Naive thymus-derived CD8-positive, alpha-beta T cell (primary cell): ENCODE data around the gene DNAH8. TPM values are rescaled to one million over a fixed set of nuclear protein-coding genes. Genes with fewer than 3 reads are reported as not detected.

ENCODE experiments used
- ATAC-seq, 2 donors: fragments of 150-1000 bp; cut with Tn5 transposase in 1 of 2; sonication (Bioruptor Pico), chemical (Tn5 transposase) in 1 of 2; 1 replicate in 1 of 2; 2 replicates in 1 of 2; pipeline ENCODE4 v1.10.0; 2021; ENCODE audit warnings: mild to moderate bottlenecking in 2 of 2, moderate library complexity in 2 of 2
- POLR2A ChIA-PET: fragments of 350-600 bp; sonication (Branson Sonifier 250); formaldehyde crosslinking; loops from one replicate; lab custom pipeline; 2021; ENCODE audit warnings: antibody characterized with exemption; lab: Charles Lee
- DNase-seq, 10 donors: peaks; one replicate each; pipeline versions ENCODE4 v3.0.0 to v3.0.0-alpha.2; 2020 to 2022
- H3K27ac Mint-ChIP-seq, 10 donors: one replicate each; pipeline ENCODE4 v1.8.0; 2020 to 2022; ENCODE audit warnings: mild to moderate bottlenecking in 10 of 10, mixed read lengths in 10 of 10, moderate library complexity in 4 of 10, inconsistent platforms in 1 of 10
- H3K27me3 Mint-ChIP-seq, 5 donors: one replicate each; pipeline ENCODE4 v1.8.0; 2021 to 2022; ENCODE audit warnings: mixed read lengths in 5 of 5
- H3K36me3 Mint-ChIP-seq, 3 donors: one replicate each; pipeline ENCODE4 v1.8.0; 2020 to 2022; ENCODE audit warnings: mixed read lengths in 3 of 3, mild to moderate bottlenecking in 2 of 3, inconsistent platforms in 1 of 3
- H3K4me1 Mint-ChIP-seq, 4 donors: one replicate each; pipeline ENCODE4 v1.8.0; 2021 to 2022; ENCODE audit warnings: mixed read lengths in 4 of 4
- H3K4me3 Mint-ChIP-seq, 10 donors: one replicate each; pipeline ENCODE4 v1.8.0; 2020 to 2022; ENCODE audit warnings: mild to moderate bottlenecking in 10 of 10, mixed read lengths in 10 of 10, moderate library complexity in 6 of 10, inconsistent platforms in 1 of 10
- H3K9me3 Mint-ChIP-seq, 9 donors: one replicate each; pipeline ENCODE4 v1.8.0; 2020 to 2022; ENCODE audit warnings: mixed read lengths in 9 of 9, mild to moderate bottlenecking in 3 of 9, inconsistent platforms in 1 of 9, moderate library complexity in 1 of 9
- polyA plus RNA-seq, 3 donors: library from polyadenylated mRNA; unstranded; fragments of 300-500 nt; fragmentation: Illumina TruSeq; gene quantifications; one replicate each; pipeline ENCODE4 v1.2.3, GENCODE V29; 2021
- total RNA-seq, 8 experiments: library from RNA in 2 of 8; stranded (reverse) in 2 of 8; gene quantifications; one replicate each; pipeline ENCODE4 v1.2.3 and lab custom pipeline; 2021 to 2026

Gene DNAH8
- total and polyA plus RNA-seq, 5 experiments from 2014 or later, result not detected

- Mint-ChIP-seq H3K9me3 (no peaks in the 10 kb centered on the region), H3K27me3 (peaks cover 0 to 8% (median 2%) of the 10 kb centered on the region in 5 donors), H3K36me3 (no peaks in the 10 kb centered on the region), H3K4me1 (no peaks in the 10 kb centered on the region), H3K27ac (no peak overlapping the region), H3K4me3 (no peak overlapping the region)
- DNase-seq (no peak), ATAC-seq (no peak)
- POLR2A ChIA-PET, result no interaction called here
Observed at GRCh38 chr6:38836585-38836984, 121.5 kb downstream of the DNAH8 start.

GRCh38 chr6:38837101-38837500 is 122.0 kb downstream of the DNAH8 start:
- Mint-ChIP-seq H3K9me3 (no peaks in the 10 kb centered on the region), H3K27me3 (peaks cover 0 to 8% (median 5%) of the 10 kb centered on the region in 5 donors), H3K36me3 (no peaks in the 10 kb centered on the region), H3K27ac (no peak overlapping the region), H3K4me1 (no peaks in the 10 kb centered on the region), H3K4me3 (no peak overlapping the region)
- POLR2A ChIA-PET, result no interaction called here
- DNase-seq, result no peak
- ATAC-seq, result no peak

- POLR2A ChIA-PET, result no interaction called here
- DNase-seq (no peak), ATAC-seq (no peak)
- Mint-ChIP-seq H3K4me1 (no peaks in the 10 kb centered on the region), H3K36me3 (no peaks in the 10 kb centered on the region), H3K4me3 (no peak overlapping the region), H3K27ac (no peak overlapping the region), H3K27me3 (peaks cover 0 to 11% (median 6%) of the 10 kb centered on the region in 5 donors), H3K9me3 (no peaks in the 10 kb centered on the region)
Observed at GRCh38 chr6:38843798-38844197, 128.7 kb downstream of the DNAH8 start.

DNA sequence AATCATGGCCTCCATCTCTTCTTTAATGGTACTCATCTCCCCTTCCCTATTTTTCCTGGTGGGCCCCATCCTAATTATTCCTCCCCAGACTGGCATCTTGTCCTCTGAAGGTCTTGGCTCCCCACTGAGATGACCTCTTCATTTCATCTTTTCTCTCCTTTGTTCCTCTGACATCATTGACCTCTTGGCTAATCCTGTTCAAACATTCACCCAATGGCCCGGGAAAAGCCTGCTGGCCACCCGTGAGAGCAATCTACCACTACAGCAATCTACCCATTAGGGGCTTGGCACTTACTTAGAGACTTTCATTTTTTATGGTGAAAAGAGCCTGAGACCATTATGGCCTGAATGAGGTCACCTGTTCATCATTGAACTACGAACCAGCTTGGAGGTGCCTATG is 130.8 kb downstream of the DNAH8 start:
- Mint-ChIP-seq H3K4me1 (no peaks in the 10 kb centered on the region), H3K36me3 (no peaks in the 10 kb centered on the region), H3K9me3 (no peaks in the 10 kb centered on the region), H3K27ac (no peak overlapping the region), H3K27me3 (peaks cover 0 to 15% (median 7%) of the 10 kb centered on the region in 5 donors), H3K4me3 (no peak overlapping the region)
- DNase-seq, result no peak
- no peak for ATAC-seq
- POLR2A ChIA-PET, result no interaction called here

DNA sequence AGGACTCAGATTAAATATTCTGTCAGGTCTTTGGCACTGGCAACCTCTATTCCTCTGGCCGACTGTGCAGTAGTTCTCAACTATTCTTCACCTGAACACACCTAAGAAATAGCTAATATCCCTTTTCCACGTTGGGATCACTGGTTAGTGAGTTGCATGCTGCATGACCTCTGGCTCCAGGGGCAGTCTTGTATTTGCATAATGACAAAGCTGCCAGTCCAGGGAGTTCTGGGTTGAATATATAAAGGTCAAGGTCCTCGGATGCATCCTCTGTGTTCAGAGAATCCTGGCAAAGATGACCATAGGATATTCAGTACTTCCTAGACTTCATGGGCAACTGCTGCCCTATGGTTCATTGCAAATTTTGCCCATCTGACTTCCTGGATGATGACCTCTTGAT is 131.2 kb downstream of the DNAH8 start:
- POLR2A ChIA-PET, result no interaction called here
- Mint-ChIP-seq H3K27me3 (peaks cover 0 to 18% (median 9%) of the 10 kb centered on the region in 5 donors), H3K9me3 (no peaks in the 10 kb centered on the region)

GRCh38 chr6:38846844-38847243 is 131.7 kb downstream of the DNAH8 start:
- POLR2A ChIA-PET, result no interaction called here
- no peak overlapping the region for H3K4me3 Mint-ChIP-seq
- peaks cover 2 to 20% (median 11%) of the 10 kb centered on the region in 5 donors for H3K27me3 Mint-ChIP-seq
- H3K4me1 Mint-ChIP-seq, result no peaks in the 10 kb centered on the region
- H3K27ac Mint-ChIP-seq, result no peak overlapping the region
- H3K36me3 Mint-ChIP-seq, result no peaks in the 10 kb centered on the region
- no peaks in the 10 kb centered on the region for H3K9me3 Mint-ChIP-seq
- ATAC-seq, result no peak
- no peak for DNase-seq

More for the DNA sequence above, 131.2 kb downstream of the DNAH8 start:
- DNase-seq (no peak), ATAC-seq (no peak)
- H3K4me3 Mint-ChIP-seq, result no peak overlapping the region
- H3K4me1 Mint-ChIP-seq, result no peaks in the 10 kb centered on the region
- H3K36me3 Mint-ChIP-seq, result no peaks in the 10 kb centered on the region
- H3K27ac Mint-ChIP-seq, result no peak overlapping the region

GRCh38 chr6:38847497-38847896 is 132.4 kb downstream of the DNAH8 start:
- DNase-seq (no peak), ATAC-seq (no peak)
- peaks cover 9 to 25% (median 14%) of the 10 kb centered on the region in 5 donors for H3K27me3 Mint-ChIP-seq
- H3K4me1 Mint-ChIP-seq, result peaks cover 0 to 2% (median 0%) of the 10 kb centered on the region in 4 donors
- no peaks in the 10 kb centered on the region for H3K9me3 Mint-ChIP-seq
- no peak overlapping the region for H3K4me3 Mint-ChIP-seq
- no peak overlapping the region for H3K27ac Mint-ChIP-seq
- POLR2A ChIA-PET, result no interaction called here
- no peaks in the 10 kb centered on the region for H3K36me3 Mint-ChIP-seq

DNA sequence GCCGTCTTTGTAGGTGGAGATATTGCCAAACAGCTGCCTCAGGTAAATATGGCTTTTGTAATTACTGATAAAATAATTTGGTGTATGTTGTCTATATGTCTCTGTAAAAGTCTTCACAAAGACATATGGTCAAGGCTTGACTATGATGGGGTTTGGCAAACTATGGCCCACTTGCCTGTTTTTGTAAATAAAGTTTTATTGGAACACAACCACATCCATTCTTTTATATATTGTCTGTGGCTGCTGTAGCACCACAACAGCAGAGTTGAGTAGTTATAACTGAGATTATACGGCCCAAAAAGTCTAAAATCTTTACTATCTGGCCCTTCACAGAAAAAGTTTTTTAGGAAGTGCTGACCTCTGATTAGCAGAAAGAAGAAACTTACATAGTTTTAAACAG is 133.6 kb downstream of the DNAH8 start:
- Mint-ChIP-seq H3K27me3 (peaks cover 9 to 23% (median 14%) of the 10 kb centered on the region in 5 donors), H3K27ac (no peak overlapping the region), H3K4me3 (no peak overlapping the region), H3K9me3 (no peaks in the 10 kb centered on the region), H3K36me3 (no peaks in the 10 kb centered on the region), H3K4me1 (peaks cover 0 to 2% (median 0%) of the 10 kb centered on the region in 4 donors)
- ATAC-seq (no peak), DNase-seq (no peak)
- POLR2A ChIA-PET, result no interaction called here

DNA sequence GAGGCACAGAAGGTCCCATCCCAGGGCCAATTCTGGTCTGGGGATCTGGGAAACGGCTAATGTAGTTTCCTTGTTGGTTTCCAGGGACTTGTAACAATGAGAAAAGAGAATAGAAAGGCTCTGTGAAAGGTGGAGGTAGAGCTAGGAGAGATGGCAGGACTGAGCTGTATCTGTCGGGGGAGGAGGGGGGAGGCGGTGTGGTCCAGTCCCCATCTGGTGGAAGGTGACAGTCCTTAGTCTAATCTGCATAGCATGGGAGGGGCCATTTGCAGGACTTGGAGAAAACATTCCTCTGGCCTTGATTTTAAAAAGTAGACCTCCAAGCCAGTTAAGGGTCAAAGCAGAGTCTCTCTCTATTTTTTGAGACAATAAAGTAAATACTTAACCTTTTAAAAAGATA is 137.1 kb downstream of the DNAH8 start:
- Mint-ChIP-seq H3K9me3 (no peaks in the 10 kb centered on the region), H3K27me3 (peaks cover 9 to 24% (median 16%) of the 10 kb centered on the region in 5 donors), H3K4me3 (no peak overlapping the region), H3K36me3 (no peaks in the 10 kb centered on the region), H3K4me1 (peaks cover 0 to 2% (median 0%) of the 10 kb centered on the region in 4 donors), H3K27ac (no peak overlapping the region)
- POLR2A ChIA-PET, result no interaction called here
- ATAC-seq (no peak), DNase-seq (no peak)

- no peaks in the 10 kb centered on the region for H3K9me3 Mint-ChIP-seq
- no peak overlapping the region for H3K4me3 Mint-ChIP-seq
- no peak overlapping the region for H3K27ac Mint-ChIP-seq
- peaks cover 6 to 24% (median 16%) of the 10 kb centered on the region in 5 donors for H3K27me3 Mint-ChIP-seq
- H3K36me3 Mint-ChIP-seq, result no peaks in the 10 kb centered on the region
- ATAC-seq (no peak), DNase-seq (no peak)
- POLR2A ChIA-PET, result no interaction called here
- peaks cover 0 to 2% (median 0%) of the 10 kb centered on the region in 4 donors for H3K4me1 Mint-ChIP-seq
Observed at GRCh38 chr6:38853236-38853635, 138.1 kb downstream of the DNAH8 start.

- Mint-ChIP-seq H3K4me1 (peaks cover 0 to 2% (median 0%) of the 10 kb centered on the region in 4 donors), H3K27me3 (peaks cover 6 to 24% (median 10%) of the 10 kb centered on the region in 5 donors), H3K36me3 (no peaks in the 10 kb centered on the region), H3K9me3 (no peaks in the 10 kb centered on the region), H3K4me3 (no peak overlapping the region), H3K27ac (no peak overlapping the region)
- ATAC-seq (no peak), DNase-seq (no peak)
- POLR2A ChIA-PET, result no interaction called here
Observed at GRCh38 chr6:38856492-38856891, 141.4 kb downstream of the DNAH8 start.

DNA sequence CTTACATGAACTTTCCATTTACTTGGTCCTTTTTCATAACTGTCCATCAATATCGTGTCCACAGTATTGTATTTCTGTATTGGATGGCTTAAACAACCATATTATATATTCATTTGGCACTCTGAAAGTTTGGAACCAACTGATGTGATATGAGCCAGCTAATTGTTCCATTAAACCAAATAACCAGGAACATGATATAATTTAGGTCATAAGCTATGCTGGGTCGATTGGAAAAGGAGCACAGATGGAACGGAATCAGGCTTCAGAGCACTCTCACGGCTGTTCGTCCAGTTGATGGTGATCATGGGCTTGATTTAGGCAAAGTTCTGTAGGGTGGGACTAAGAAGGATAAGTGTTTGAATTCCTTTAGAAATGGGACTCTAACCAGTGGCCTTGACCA is 142.7 kb downstream of the DNAH8 start:
- POLR2A ChIA-PET, result no interaction called here
- no peak for DNase-seq
- Mint-ChIP-seq H3K4me1 (no peaks in the 10 kb centered on the region), H3K4me3 (no peak overlapping the region), H3K9me3 (no peaks in the 10 kb centered on the region), H3K27me3 (peaks cover 1 to 15% (median 5%) of the 10 kb centered on the region in 5 donors), H3K36me3 (no peaks in the 10 kb centered on the region), H3K27ac (no peak overlapping the region)
- ATAC-seq, result no peak

DNA sequence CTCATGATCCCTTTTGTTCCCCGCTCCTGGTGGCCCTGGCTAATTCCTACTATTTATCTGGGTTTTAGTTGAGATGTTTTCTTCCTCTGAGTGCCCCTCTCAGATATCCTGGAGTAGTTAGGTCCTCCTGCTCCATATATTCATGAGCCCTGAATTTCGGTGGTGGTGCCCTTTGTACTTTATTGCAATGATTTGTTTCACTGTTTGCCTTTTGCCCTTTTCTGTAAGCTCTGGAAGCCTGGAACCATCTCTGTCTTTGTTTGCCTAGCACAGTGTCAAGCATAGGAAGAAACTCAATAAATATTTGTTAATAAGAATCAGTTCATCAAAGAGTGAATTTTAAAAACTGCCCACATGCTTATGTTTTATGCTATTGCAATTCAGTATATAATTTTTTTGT is 144.9 kb downstream of the DNAH8 start:
- Mint-ChIP-seq H3K4me1 (no peaks in the 10 kb centered on the region), H3K36me3 (no peaks in the 10 kb centered on the region), H3K4me3 (no peak overlapping the region), H3K27ac (no peak overlapping the region), H3K27me3 (peaks cover 1 to 15% (median 9%) of the 10 kb centered on the region in 5 donors), H3K9me3 (no peaks in the 10 kb centered on the region)
- DNase-seq, result no peak
- ATAC-seq, result no peak
- POLR2A ChIA-PET, result no interaction called here

DNA sequence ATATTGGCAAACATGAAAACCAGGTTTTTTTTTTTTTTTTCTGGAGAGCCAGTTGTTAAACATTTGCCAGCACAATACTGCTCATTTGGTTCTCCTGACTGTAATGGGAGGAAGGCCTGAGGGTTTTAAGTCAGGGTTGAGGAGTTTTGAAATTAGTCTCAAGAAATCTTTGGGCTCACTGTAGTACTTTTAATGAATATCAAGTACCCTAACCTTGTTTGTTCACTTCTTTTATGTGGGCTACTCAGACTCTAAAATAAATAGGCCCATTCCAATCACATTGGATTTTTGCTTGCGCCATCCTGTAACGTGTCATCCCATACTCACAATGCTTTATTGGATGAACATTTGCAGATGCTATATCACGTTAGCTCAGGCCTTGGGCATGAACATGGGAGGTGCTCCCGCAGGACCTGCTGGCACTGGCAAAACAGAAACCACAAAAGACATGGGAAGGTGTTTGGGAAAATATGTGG is 146.9 kb downstream of the DNAH8 start:
- no peak overlapping the region for H3K4me3 Mint-ChIP-seq
- no peaks in the 10 kb centered on the region for H3K9me3 Mint-ChIP-seq
- ATAC-seq, result no peak
- H3K36me3 Mint-ChIP-seq, result no peaks in the 10 kb centered on the region
- H3K4me1 Mint-ChIP-seq, result peaks cover 0 to 7% (median 0%) of the 10 kb centered on the region in 4 donors
- POLR2A ChIA-PET, result no interaction called here
- no peak for DNase-seq
- H3K27ac Mint-ChIP-seq, result no peak overlapping the region
- H3K27me3 Mint-ChIP-seq, result peaks cover 0 to 8% (median 4%) of the 10 kb centered on the region in 5 donors
